HG03095 (cell line): Measurements from ENCODE around the gene EMC1.
"Not testable (repeated sequence)": the region's sequence is repeated elsewhere in the genome, so short reads cannot be mapped to it uniquely, and the experiment has no call there.

Source experiments
- ATAC-seq: cut with Tn5 transposase; IDR thresholded peaks from one replicate; pipeline ENCODE4 v1.9.1; 2021; ENCODE audit warnings: moderate library complexity; ENCODE audit not compliant: unreplicated experiment

The EMC1 gene

DNA sequence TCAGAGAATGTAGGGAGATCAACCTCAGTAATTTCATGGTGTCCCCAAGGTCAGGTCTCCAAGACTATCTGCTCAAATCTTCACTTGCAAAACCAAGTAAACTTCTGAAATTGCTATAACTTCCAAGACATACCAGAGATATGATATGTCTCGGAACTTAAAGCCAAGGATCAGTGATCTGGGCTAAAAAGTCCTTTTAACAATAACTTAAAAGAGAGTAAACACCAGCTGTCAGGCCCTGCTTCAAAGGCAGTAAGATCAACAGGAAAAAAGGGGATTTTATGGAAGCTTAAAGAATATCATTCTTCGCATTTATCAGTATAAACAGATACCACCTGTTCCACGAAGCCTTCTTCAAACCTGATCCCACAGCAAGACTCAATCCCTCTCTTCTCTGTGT lies 55.0 kb downstream of the EMC1 start:
- ATAC-seq: no peak

DNA sequence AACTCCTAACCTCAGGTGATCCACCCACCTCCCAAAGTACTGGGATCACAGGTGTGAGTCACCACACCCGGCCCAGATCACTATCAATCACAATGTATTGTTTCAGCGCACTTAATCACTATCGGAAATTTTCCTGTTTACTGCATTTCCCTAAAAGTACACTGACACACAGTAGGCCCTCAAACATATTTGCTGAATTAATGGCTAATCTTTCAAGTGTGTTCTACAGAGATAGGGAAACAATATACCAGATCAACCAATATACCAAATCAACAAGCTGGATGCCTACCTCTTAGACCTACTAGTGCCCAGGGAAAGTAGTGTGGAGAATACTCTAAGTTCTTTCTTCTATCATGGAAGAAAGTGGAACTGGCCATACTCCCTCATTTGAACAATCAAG lies 58.3 kb downstream of the EMC1 start:
- no peak for ATAC-seq

- ATAC-seq: no peak
These were observed 59.5 kb downstream of the EMC1 start for GRCh38 chr1:19191811-19192210.

DNA sequence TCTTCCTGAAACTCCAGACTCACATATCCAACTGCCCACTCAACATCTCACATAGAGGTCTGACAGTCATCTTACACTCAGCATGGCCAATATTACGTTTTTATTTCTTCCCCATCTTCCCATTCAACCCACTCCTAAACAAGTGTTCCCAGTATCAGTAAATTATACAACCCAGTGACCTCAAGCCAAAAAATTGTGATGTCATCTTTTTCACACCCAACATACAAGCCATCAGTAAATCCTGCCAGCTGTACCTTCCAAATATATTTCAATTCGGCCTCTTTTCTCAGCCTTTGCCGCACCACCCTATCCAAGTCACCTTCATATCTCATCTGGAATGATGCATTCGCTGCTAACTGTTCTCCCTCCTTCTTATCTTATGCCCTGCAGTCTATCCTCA lies 60.9 kb downstream of the EMC1 start:
- no peak for ATAC-seq

GRCh38 chr1:19189270-19189669 lies 62.1 kb downstream of the EMC1 start:
- no peak for ATAC-seq

GRCh38 chr1:19187852-19188251 lies 63.5 kb downstream of the EMC1 start:
- ATAC-seq: no peak

GRCh38 chr1:19186001-19186400 lies 65.3 kb downstream of the EMC1 start:
- ATAC-seq: no peak

DNA sequence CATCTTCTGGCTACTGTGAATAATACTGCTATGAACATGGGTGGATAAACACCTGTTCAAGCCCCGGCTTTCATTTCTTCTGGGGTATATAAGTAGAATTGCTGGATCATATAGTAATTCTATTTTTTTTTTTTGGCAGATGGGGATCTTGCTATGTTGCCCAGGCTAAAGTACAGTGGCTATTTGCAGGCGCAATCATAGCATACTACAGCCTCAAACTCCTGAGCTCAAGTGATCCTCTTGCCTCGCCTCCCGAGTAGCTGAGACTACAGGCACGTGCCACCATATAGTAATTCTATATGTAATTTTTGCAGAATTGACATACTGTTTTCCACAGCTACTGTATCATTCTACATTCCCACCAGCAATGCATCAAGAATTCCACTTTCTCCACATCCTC lies 69.1 kb downstream of the EMC1 start:
- no peak for ATAC-seq

DNA sequence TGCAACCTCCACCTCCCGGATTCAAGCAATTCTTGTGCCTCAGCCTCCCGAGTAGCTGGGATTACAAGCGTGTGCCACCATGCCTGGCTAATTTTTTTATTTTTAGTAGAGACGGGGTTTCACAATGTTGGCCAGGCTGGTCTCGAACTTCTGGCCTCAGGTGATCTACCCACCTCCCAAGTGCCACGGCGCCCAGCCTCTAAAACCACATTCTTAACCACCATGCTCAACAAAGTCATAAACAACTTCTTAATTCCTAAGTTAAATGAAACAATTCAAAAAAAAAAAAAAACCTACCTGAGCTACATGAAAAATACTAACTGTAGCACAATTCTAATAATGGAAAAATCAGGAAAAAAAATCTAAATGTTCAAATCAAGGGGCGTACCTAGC lies 71.1 kb downstream of the EMC1 start:
- not testable (repeated sequence) for ATAC-seq

- ATAC-seq: no peak
These were observed 71.6 kb downstream of the EMC1 start for GRCh38 chr1:19179597-19180264.

DNA sequence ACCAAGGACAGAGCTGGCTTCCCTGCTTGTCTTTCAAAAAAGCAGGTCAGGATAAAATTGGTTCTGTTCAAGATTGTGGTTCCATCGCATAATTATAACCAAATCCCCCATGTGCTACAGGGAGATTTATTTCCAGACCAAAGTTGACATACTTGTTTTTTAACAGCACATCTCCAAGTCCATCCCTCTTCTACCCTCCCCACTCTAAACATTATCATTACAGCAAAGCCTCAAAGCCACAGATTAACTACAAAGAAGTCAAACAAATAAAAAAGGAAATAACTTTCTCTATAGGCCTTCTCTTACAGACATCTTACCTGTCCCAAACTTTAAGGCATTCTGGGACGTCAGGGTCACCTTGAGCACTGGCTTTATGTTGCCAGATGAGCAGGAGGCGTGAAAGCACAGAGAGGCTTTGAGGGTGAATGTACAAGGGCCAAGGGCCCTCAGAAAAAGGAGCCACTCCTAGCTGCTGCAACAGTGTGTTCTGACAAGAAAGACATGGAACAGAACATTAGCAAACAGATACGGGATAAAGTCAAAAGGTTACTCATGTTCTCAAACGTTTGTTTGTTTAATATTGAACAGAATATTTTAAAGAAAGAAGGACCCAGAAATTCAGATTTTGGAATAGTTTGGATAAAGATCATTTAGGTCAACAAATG lies 72.5 kb downstream of the EMC1 start:
- no peak for ATAC-seq

- no peak for ATAC-seq
These were observed 73.5 kb downstream of the EMC1 start for GRCh38 chr1:19177811-19178210.

DNA sequence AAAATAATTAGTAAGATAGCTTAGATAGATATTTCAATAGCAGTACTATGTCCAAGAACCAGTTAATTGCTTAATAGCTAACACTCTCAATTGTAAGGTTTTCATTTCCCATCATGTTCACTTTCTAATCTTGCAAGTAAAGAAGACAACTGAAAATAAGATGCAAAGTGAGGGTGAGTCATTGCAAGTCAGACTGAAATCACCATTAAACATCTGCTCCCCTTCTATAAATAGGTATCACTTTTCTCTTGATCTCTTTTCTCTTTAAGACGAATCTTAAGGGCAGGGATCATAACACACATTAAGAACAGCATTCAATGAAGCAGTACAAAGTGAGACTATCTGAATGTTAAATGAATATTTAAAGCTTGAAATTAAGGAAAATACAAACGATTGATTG lies 81.7 kb downstream of the EMC1 start:
- peak; percentile 72 for ATAC-seq

DNA sequence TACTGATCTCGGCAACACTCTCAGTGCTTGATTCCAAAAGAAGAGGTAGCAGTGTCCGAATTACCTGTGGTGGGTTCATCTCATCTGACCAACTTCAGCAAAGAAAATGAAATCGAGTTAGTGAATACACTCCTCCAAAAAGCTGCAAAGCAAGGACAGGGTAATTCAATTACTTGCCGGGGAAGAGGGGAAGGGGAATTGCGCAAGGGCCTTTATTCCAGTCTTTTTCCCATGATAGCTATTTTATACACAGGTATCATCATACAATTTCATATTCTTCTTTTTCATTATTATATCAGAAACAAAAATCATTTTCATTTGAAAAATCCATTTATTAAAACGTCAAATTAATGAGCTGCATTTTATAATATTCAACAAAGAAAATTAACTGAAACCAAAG lies 84.2 kb downstream of the EMC1 start:
- ATAC-seq: no peak

DNA sequence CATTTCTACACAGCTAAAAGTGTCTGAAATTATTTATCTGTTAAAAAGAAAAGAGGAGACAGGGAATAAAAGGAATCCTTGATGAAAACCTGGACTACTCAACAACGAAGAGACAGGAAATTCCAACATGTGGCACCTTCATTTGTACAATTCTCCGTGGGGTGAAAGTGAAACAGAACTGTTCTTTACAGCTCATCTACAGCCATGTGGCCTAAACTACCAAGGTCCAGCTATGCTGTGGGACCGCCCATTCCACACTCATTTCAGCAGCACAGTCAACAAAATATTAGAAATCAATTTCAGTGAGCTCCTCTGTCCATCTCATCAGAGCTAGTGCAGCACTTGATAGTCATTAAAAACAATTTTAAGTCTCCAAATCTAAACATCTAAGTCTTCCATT lies 85.3 kb downstream of the EMC1 start:
- no peak for ATAC-seq
